ENCODE results near the gene SIRPB2.
A peak's percentile ranks its signal among the peaks of the same experiment; 100 is the strongest.

SIRPB2 gene

DNA sequence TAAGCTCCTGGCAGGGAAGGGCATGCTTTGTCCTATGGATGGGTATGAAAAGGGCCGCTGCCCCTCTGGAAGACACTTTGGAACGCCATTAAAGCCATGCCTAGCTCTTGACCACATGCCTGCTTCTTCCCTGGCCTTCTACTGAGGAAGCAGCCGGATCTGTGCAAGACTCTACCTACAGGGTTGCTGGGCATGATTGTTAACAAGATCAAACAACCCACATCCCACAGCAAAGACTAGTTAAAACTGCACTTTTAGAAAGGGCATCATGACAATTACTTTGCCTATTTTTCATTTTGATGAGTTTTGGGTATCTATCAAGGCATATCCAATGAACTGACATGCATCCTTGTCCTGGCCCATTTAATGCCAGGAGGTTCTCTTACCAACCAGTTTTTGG, 50.1 kb downstream of the SIRPB2 start:
- DNase-seq (ENCODE audit: low read depth) = no peak

DNA sequence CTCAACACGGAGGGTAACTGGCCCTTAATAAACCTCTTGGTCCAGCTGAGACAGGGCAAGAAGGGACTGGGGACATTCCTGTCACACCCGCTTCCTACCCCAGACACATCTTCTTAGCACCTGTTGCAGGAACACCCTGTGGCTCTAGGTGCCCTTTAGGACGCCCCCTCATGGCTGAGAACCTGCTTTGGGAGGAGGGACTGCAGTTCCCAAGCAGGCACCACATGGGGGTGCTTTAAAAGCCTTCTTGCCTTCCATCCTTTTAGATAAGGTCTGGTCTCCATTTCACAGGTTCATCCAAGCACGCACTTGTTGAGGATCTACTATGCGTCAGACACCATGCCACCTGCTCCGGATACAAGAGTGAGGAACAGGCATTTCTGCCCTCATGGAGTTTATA, 51.2 kb downstream of the SIRPB2 start:
- no peak for DNase-seq (ENCODE audit: low read depth)

DNA sequence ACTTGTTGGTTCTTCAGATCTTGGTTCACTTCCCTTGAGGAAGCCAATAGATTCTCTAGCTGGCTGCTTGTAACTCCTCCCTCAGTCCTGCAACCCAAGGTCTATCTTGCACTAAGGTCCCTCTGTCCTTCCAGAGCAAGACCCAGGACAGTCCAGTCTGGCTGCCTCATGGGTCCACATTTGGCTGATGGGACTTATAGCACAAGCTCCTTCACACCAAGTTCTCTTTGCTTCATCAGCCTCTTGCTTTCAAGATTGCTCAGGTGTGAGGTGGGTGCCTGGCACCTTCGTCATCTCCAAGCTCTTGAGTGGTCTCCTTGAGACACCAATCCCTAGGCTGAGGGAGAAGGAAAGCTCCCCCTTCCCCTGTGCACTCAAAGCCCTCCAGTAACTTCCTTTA, 52.9 kb downstream of the SIRPB2 start:
- DNase-seq (ENCODE audit: low read depth) = no peak

DNA sequence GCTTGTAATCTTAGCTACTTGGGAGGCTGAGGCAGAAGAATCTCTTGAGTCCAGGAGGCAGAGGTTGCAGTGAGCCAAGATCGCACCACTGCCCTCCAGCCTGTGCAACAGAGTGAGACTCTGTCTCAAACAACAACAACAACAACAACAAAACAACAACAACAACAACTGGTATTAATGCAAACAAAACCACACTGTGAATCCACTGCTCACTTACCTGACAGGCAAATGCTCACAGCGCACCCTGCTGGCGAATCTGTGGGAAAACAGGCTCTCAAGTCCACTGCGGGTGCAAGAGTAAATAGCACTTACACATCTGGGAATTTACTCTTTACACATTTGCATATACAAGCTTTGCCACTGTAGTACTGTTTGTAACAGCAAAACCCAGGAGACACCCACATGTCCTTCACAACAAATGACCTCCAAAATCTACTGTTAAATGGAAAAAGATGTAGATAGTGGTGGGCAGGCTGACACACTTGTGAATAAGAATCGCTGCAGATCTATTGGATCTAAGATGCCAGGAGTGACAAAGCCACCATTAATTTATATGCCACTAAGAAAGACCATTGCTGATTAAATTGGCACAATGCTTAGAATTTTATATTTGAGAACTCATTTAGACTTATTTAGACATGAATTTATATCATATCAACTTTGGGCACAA, 53.9 kb downstream of the SIRPB2 start:
- peak; percentile 69 for DNase-seq (ENCODE audit: low read depth)

DNA sequence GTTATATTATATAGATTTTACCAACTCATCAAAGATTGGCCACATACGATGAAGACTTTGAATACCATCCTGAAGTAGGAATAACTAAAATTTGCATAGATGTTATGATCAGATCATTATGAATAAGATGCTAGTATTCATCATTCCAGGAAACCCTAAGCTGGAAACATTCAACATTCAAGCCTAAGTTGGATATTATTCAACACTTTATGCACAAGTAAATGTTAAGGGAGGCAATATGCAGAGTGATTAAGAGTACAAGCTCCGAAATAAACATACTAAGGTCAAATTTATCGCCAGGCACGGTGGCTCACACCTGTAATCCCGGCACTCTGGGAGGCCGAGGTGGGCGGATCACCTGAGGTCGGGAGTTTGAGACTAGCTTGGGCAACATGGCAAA, 55.0 kb downstream of the SIRPB2 start:
- DNase-seq (ENCODE audit: low read depth) = no peak

DNA sequence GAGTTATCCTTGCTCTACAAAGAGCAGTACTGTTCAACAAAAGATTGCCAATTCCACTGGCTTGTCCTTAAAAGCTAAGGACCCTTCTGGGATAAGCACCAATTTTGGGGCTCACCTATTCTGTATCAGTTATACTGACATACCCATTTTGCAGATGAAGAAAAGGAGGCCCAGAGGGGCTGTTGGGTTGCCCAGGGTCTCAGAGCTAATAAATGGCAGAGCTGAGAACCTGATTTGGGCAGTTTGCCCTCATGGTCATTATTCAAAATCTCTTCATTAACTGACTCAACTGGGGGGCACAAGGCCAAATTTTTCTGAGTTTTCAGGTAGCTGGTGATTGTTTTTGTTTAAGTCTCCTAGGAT, 55.9 kb downstream of the SIRPB2 start:
- DNase-seq (ENCODE audit: low read depth) = no peak

DNA sequence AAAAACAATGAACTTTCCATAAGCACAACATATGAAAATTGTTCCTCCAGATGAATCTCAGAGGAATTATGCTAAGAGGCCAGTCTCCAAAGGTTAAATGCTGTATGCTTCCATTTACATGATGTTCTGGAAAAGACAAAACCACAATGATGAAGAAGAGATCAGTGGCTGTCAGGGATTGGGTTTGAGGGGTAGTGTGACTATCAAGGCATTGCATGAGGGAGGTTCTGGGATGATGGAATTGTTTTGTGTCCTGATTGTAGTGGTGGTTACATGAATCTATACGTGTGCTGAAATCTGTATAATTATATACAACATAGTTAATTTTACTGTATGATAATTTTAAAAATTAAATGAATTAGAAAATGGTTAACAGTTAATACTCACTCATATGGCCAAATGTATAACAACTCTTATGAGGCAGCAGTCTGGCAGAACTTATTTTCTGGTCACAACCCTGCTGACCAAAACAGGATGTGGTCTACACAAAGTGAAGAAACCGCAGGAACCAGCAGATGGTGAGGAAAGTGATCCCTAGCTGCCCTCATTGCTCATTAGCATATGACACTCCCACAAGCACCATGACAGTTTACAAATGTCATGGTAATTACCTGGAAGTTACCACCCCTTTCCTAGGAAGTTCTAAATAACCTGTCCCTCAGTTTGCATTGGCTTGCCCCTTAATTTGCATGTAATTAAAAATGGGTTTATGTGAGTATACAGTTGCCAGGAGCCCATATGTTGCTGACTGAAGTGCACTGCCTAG, 56.5 kb downstream of the SIRPB2 start:
- DNase-seq (ENCODE audit: low read depth) = peak; percentile 30

DNA sequence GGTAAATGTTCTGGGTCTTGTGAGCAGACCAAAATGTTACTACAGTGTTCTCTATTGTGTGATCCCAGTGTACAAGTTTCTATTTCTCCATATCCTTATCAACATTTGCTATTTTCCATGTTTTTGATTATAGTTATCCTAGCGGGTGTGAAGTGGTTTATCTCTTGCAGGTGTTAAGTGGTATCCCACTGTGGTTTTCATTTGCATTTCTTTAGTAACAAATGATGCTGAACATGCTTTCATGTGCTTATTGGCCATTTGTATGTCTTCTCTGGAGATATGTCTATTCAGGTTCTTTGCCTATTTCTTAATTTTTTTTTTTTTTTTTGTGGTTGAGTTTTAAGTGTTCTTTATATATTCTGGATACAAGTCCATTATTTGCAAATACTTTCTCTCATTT, 60.1 kb downstream of the SIRPB2 start:
- no peak for DNase-seq (ENCODE audit: low read depth)

DNA sequence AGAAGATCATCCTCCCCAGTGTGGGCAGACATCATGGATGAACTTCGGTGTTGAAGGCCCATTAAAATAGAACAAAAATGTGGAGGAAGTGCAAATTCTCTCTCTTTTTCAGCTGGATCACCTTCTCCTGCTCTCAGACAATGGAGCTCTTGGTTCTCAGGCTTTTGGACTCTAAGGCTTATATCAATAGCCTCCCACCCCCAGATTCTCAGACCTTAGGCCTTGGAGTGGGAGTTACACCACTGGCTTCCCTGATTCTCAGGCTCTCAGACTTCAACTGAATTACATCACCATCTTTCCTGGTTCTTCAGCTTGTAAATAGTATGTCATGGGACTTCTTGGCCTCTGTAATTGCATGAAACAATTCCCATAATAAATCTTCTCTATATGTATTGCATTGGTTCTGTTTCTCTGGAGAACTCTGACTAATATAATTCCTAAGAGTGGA, 61.2 kb downstream of the SIRPB2 start:
- no peak for DNase-seq (ENCODE audit: low read depth)

DNA sequence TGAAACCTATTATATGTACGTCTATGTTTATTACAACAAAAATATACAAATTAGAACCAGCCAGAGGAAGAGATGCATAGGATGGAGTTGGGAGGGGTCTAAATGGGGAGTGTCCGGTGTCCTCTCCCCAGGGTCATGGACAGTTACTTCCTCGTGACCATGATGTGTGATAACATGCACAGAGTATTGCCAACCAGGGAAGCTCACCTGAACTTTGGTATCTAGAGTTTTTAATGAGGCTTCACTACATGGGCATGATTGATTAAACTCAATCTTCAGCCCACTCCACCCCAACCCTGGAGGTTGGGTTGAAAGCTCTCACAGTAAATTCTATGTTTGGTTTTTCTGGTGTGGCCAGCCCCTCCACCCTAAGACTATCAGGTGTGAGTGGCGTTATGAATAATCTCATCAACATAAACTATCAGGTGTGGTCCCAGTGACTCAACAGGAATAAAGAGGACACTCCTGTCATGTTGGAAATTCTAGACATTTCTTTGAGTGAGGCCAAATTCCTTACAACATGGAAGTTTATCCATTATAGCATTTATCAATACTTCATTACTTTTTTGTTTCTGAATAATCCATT, 62.0 kb downstream of the SIRPB2 start:
- no peak for DNase-seq (ENCODE audit: low read depth)

DNA sequence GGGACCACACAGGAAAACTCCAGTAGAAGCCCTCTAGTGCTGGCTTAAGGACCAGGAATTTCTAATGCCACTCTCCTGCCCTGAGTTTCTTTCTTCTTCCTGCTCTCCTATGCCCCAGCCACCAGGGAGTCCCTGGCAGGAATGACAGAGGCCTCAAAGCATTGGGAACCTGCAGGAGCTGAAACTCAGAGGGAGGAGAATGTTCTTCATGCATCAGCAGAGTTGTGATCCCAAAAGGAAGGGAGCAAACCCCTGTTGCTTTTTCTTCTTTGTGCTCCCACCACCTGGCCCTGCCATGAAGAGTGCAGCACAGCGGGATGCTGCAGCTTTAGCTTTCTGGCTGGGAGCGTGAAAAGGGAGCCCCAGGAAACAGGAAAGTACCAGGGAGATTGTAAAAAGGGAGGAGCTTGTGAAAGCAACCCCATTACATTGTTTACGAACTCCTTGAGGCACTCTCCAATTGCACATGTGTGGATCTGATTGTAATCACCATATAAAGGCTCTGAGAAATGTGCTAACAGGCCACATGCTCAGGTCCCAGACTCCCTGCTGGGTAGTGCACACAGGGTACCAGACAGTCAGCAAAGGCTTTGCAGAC, 63.7 kb downstream of the SIRPB2 start:
- no peak for DNase-seq (ENCODE audit: low read depth)

DNA sequence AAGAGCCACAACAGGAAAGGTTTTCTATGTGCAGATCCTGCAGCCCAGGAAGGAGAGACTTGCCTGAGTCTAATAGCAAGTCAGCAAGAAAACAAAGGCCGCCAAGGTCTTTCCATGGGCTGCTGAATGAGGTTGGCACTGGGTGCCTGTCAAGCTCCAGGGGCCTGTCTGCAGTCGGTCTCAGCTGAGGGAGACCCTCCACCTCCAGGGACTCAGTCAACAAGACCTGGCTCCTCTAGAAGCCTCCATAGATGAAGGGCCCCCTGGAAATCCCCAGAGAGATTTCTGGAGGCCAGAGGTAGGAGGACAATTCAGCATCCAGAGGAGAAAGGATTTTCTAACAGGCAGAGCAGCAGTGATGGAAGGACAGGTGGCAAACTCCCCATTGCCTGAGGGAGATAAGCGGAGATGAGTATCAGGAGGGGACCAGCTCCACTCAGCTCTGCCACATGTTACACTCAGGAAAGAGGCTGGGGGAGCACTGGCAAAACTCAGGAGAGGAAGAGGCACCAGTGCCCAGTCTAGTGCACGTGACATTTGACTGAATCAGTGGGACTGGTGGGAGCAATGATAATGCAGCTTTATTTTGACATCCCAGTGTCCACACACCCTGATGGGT, 64.9 kb downstream of the SIRPB2 start:
- DNase-seq (ENCODE audit: low read depth) = no peak

Measured in T follicular helper cell (primary cell).